ENCODE measurements around the gene USO1.
"Not testable (repeated sequence)": the region's sequence is repeated elsewhere in the genome, so short reads cannot be mapped to it uniquely, and the experiment has no call there.

The USO1 gene

DNA sequence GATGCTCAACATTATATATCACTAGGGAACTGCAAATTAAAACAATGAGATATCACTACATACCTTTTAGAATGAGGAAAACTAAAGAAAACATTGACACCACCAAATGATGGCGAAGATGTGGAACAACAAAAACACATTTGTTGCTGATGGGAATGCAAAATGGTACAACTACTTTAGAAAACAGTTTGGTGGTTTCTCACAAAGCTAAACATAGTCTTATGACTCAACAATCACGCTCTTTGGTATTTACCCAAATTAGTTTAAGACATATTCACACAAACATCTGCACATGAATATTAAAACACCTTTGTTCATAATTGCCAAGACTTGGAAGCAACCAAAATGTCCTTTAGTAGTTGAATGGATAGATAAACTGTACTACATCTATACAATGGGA is 53.2 kb downstream of the USO1 start:
- no peak for DNase-seq (ENCODE audit: low spot score)

DNA sequence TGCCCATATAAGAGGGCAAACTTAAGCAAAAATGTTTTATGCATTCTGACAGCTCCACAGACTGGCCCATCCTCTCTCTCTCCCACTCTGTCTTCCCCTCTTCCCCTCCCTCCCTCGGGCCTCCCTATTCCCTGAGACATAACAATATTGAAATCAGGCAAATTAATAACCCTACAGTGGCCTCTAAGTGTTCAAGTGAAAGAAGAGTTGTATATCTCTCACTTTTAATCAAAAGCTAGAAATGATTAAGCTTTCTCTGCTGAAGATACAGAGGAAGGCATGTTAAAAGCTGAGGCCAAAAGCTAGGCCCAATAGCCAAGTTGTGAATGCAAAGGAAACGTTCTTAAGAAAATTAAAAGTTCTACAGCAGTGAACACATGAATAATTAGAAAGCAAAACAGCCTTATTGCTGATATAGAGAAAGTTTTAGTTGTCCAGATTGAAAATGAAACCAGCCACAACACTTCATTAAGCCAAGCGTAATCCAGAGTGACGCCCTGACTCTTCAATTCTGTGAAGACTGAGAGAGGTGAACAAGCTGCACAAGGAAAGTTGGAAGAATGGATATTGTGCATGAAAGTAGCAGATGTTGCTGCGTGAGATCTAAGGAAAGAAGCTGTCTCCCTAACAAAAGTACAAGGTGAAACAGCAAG is 54.9 kb downstream of the USO1 start:
- DNase-seq (ENCODE audit: low spot score) = no peak

DNA sequence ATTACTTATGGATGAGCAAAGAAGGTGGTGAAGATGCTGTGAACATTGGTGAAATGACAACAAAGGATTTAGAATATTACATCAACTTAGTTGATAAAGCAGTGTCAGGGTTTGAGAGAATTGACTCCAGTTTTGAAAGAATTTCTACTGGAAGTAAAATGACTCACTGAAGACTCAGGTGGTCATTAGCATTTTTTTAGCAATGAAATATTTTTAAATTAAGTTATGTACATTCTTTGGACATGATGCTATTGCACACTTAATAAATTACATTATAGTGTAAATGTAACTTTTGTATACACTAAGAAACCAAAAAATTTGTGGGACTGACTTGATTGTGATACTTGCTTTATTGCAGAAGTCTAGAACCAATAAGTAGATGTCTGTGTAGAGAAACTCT is 56.9 kb downstream of the USO1 start:
- no peak for DNase-seq (ENCODE audit: low spot score)

DNA sequence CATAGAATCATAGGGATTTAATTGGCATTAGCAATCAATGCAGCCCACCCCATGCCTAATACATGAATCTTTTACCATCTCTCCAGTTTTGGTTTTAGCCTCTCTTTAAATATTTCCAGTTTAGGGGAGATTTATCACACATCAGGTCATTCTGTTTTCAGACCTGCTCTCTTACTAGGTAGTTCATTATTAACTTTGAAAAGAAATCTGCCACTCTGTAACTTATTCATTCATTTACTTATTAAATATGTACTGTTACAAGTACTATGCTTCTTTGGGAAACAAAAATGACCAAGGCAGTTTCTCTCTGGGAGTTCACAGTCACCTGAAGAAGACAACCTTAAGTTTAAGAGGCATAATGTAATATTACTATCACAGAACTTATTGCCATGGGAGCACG is 62.1 kb downstream of the USO1 start:
- DNase-seq (ENCODE audit: low spot score) = no peak

DNA sequence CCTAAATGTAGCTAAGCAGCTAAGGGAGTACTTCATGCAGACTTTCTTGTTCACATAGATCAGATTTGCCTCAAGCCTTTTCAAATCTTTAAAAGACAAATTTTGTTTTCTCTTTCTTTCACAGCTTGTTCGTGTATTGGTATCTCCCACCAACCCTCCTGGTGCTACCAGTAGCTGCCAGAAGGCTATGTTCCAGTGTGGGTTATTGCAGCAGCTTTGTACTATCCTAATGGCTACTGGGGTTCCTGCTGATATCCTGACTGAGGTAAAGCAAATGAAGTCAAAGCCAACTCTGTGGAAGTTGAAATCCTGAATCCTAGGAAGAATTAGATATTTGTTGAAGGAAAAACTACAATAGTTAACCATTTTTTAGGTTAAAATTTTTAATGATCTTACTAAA is 62.6 kb downstream of the USO1 start:
- no peak for DNase-seq (ENCODE audit: low spot score)

DNA sequence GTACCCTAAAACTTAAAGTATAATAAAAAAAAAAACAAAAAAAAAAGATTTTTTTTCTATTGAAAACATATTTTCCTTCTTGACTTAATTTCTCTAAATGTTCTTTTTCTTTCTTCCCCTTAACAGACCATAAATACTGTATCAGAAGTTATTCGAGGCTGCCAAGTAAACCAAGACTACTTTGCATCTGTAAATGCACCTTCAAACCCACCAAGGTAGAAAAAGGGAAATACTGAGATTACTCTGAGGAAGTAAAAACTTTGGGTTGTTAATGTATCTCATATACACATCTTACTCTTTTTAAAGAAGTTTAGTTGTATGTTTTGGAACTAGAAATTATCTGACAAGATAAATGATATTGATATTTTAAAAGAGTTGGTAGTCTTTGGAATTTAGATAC is 65.6 kb downstream of the USO1 start:
- DNase-seq (ENCODE audit: low spot score) = no peak

DNA sequence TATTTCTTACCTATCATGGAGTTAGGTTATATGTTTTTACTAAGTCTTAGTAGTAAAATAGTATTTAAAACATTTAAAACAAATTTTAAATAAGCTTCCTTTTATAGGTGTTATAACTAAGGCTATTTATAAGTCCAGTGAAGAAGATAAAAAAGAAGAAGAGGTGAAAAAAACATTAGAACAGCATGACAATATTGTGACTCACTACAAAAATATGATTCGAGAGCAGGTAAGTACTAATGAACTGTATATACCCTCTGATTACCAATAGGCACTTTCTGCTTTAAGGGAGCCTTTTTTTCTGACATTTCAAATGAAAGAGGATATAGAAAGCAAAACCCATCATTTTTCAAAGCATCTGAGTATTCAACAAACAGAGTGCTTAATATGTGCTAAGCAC is 76.6 kb downstream of the USO1 start:
- no peak for DNase-seq (ENCODE audit: low spot score)

DNA sequence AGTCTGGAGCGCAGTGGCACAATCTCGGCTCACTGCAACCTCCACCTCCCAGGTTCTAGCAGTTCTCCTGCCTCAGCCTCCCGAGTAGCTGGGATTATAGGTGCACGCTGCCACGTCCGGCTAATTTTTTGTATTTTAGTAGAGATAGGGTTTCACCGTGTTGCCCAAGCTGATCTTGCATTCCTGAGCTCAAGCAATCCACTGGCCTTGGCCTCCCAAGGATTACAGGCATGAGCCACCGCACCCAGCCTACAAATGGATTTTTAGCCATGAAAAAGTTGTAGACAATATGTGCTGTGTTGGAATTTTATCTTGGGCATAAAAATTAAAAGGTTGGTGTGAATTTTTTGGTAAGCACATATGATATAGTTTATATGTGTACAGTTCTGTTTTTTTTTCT is 81.7 kb downstream of the USO1 start:
- not testable (repeated sequence) for DNase-seq (ENCODE audit: low spot score)

DNA sequence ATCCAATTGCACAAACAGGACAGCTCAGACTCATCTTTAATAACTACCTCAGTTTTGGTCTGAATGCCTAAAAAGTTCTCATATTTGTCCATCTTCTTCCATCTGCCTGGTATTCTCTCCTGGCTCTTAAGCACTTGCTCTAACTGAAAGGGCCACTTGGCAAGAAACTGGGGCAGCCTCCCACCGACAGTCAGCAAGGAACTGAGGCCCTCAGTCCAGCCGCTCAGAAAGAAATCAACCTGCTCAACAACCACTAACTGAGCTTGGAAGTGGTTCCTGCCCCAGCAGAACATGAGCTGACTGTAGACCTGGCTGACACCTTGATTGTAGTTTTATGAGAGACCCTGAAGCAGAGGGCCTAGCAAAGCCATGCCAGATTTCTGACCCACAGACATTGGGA is 93.5 kb downstream of the USO1 start:
- DNase-seq (ENCODE audit: low spot score) = no peak

DNA sequence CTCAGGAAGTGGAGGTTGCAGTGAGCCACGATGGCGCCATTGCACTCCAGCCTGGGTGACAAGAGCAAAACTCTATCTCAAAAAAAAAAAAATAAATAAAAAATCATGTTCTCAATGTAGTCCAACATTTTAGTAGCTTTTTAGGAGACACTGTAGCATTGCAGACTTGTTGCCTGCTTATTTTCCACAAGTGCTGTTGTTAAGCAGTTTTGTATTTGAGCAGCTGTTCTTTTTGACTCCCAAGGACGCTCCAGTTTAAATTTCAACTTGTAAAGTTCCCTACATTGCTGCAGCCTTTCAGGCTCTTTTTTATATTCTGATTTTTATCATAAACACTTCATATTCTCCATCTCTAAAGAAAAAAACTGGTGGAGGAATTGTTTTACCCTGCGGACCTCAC is 94.7 kb downstream of the USO1 start:
- no peak for DNase-seq (ENCODE audit: low spot score)

DNA sequence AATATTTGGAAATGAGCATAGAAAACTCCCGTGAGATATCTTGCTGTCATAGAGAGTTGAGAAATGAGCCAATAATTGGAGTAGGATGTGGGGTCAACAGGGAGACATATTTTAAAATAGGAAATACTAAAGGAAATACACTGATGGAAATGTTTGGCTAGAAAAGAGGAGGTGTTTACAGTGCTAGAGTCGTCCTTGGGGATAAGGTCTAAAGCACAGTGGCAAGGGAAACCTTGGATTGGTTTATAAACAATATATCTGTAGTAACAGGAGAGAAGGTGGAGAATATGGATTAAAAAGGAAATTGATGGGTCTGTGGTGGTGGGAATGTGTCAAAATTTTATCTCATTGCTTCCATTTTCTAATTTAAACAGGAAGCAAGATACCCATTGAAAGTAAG is 95.8 kb downstream of the USO1 start:
- no peak for DNase-seq (ENCODE audit: low spot score)

DNA sequence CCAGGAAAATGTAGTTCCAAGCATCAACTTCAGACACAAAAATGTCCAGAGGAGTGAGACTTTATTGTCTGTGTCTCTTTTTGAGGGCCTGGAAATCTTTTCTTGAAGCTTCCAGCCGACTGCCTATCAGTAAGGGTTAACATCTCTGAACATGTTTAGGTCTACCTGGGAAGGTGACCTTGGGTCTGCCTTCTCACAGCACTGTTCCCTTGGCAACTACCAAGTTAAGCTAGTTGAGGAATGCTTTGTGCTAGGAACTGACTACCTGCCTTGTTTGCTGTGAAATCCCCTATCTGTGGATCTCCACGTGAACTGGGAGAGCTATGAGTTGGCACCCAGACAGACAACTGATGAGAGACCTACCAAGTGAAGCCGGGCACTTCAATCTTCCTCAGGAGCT is 96.3 kb downstream of the USO1 start:
- no peak for DNase-seq (ENCODE audit: low spot score)

DNA sequence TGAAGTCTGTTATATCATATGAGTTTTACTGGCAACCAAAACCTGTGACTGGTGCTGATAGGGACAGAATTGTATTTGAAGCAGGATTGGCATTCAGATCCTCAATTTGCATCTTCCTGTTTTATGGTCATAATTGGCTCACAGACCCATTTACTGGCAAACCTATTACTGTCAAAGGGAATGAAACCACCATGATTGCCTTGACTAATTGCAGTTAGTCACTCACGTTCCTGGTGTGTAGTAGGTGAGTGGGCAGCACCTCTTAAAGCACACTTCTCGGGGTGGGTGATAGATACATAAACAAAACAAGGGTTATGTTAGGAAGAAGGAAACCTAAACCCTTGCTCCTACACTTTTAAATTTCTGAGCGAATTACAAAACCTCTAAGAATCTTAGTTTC is 96.8 kb downstream of the USO1 start:
- no peak for DNase-seq (ENCODE audit: low spot score)

DNA sequence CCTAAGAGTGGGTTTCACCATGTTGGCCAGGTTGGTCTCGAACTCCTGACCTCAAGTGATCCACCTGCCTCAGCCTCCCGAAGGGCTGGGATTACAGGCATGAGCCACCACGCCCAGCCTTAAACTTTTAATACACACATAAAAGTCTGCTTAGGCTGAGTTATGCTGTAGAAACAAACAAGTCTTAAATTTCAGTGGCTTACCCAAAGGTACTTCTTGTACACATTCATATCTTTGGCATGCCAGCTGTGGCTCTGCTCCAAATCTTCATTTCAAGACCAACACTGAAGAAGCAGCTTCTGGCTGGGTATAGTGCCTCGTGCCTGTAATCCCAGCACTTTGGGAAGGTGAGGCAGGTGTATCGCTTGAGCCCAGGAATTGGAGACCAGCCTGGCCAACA is 97.6 kb downstream of the USO1 start:
- no peak for DNase-seq (ENCODE audit: low spot score)

DNA sequence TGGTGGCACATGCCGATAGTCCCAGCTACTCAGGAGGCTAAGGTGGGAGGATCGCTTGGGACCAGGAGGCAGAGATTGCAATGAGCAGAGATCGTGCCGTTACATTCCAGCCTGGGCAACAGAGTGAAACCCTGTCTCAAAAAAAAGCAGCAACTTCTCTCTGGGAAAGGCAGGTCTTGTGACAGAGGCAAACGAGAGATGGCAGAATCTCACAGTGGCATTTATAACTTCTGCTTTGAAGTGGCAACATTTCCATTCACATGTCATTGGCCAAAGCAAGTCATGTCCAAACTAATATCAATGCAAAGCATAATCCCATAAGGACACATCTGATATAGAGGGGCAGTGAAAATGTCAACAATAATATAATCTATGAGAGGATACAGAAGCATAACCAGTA is 98.0 kb downstream of the USO1 start:
- no peak for DNase-seq (ENCODE audit: low spot score)

DNA sequence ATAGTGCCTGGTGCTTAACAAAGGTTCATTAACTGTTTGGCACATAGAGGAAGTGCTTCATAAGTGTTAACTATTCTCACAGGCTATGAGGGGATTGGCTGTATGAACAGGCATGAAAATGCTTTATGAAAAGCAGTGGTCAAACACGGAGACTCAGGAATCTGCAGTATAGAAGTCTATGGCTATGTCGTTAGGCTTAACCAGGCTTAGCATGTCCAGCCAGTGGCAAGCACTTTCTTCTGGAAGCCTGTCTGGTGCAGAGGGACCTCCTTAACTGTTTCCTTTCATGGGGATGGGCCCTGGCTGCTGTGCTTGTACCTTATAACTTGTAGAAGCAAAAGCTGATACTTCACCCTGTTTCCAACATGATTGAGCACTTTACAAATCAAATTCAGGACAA is 99.4 kb downstream of the USO1 start:
- no peak for DNase-seq (ENCODE audit: low spot score)

DNA sequence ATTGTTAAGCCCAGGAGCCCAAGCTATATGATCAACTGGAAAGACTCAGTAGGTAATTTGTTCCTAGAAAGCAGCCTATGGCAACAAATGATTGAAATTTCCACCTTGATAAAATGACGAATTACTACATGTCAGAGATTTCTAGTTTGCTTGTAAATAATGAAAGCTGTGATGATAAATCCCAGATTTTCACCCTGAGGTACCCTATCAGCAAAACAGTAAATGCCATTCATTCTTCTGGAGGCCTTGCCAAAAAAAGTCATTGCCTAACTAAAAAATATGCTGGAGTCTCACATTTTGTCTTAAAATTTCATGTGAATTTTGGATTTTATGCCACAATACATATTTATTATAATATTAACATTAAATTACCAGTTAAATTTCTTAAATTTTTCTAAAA is 106.5 kb downstream of the USO1 start:
- DNase-seq (ENCODE audit: low spot score) = no peak

DNA sequence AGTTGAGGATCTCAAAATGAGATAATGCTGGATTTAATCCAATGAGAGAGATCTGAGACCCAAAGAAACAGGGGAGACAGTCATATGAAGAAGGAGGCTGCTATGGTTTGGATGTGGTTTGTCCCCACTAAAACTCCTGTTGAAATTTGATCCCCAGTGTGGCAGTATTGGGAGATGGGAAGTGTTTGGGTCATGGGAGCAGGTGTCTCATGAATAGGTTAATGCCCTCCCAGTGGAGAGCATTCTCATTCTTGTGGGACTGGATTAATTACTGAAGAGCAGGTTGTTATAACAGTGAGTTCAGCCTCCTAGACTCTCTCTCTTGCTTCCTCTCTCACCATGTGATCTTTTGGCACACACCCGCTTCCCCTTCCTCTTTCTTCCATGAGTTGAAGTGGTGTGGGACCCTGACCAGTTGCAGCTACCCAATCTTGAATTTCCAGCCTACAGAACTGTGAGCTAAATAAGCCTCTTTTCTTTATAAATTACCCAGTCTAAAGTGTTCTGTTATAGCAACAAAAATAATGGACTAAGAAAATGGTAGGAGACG is 107.6 kb downstream of the USO1 start:
- no peak for DNase-seq (ENCODE audit: low spot score)

DNA sequence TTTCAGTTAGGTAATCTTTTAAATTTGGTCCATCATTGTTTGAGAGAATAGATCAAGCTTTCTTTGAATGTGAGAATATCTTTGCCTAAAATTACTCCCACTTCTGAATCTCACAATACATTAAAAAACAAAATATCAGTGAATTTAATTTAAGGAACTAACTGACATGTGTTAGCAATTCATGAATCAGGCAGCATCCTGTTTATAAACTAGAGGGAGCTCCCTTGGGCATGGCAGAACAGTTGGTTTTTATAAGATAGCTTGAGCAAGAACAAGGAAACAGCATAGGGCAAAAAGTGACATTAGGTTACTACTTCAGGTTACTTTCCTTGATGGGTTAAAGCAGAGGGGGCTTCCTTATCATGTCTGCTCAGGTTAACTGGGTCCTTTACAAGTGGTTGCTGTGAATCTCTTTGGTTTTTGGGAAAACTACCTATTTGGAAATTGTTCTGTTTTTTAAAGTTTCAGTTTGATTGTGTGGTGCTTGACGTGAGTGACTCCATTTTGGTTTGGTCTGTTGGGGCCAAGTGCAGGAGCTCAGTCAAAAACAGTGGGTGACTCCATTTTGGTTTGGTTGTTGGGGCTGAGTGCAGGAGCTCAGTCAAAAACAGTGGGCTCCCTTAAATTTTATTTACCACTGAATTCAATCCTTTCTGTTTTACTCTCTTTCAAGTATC is 109.9 kb downstream of the USO1 start:
- no peak for DNase-seq (ENCODE audit: low spot score)

DNA sequence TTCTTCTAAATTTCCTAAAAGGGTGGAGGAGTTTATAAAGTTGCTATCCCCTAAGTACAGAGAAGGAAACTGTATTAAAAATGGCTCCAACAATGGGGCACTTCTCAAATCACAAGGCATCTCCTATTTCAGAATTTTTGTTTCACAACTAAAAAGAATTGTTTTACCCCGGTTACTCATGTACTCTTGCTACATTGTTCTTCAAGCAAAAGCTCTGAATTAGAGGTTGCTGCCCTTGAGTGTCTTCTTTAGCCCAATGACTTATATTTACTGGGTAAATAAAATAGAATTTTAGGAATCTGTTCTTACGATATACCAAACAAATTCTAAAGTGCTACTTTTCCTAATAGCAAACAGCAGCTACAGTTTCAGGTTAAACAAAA is 110.4 kb downstream of the USO1 start:
- no peak for DNase-seq (ENCODE audit: low spot score)

DNA sequence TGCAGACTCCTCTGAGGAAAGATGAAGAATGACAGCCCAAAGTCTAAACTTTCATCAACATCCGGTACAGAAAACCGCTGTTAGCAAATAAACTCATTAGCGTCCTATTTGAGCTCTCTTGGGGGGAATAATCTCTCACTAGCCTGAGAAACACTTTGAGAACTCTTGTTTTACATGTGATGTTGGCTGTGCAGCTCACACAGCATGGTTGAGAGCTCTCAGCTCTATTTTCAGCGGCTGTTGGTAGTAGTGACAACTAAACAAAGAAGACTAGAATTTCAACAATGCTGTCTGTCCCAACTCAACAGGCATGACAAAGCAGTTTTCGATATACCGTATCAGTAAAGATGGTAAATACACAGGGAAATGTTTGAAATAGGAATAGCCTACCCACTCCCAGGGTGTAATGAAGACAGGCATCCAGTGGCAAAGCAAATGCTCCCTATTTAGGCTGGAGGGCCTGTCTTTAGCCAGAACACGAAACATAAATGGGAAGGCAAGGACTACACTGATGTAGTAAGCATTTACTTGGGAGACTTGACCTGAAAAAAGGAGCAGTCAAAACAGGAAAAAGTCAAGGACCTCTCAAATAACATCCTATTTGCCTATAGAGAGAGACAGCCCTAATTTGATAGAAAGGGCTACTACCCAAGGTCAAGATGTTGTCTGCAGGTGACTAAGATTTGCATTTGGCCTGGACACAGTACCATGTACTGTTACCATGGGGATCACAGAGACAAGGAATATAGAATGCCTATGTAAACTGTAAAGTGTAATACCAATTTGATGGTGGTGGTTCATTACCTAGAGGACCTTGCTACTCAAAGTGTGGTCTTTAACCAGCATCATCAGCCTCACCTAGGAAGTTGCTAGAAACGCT is 117.5 kb downstream of the USO1 start:
- no peak for DNase-seq (ENCODE audit: low spot score)

DNA sequence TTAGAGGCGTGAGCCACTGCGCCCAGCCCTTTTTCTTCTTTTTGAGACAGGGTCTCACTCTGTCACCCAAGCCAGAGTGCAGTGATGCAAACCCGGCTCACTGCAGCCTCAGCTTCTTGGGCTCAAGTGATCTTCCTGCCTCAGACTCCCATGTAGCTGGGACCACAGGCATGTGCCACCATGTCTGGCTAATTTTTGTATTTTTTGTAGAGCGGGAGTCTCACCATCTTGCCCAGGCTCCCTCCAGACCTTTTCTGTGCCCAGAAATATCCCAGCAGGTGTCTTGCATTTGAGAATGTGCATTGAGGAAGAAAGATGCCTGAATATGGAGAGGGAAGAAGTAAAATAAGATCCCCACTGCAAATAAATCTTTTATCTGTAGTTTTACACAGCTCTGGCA is 119.2 kb downstream of the USO1 start:
- DNase-seq (ENCODE audit: low spot score) = no peak

DNA sequence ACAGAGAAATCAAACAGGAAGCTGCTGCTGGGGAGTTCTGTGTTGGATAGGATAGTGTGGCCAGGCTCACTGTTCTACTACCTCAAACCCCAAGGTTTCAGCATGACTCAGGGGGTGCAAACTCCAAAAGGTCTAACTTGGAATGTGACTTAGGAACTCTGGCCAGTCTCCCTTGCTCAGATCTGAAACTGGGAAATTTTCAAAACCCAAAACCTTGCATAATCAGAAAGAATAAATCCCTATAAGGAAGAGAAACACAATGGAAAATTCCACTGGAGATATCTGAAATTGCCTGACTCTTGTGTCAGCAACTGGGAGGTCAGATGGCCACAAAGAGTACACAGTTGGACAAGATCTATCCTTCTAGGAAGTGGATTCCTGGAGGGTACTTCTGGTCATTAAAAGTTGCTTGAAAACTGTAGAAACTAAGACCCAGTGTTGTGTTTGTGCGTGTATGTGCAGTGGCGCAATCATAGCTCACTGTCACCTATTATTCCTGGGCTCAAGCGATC is 119.8 kb downstream of the USO1 start:
- no peak for DNase-seq (ENCODE audit: low spot score)

Data from ecto neural progenitor cell (in vitro differentiated cells).